MV-4-11 (cell line): ENCODE results near the gene WDR86.

Experiments used
- DNase-seq: peaks from one replicate; lab custom pipeline; 2025; lab: John Stamatoyannopoulos, UW

The WDR86 gene

GRCh38 chr7:151390598-151391357 is 19.1 kb downstream of the WDR86 start:
- peak; percentile 24 for DNase-seq

DNA sequence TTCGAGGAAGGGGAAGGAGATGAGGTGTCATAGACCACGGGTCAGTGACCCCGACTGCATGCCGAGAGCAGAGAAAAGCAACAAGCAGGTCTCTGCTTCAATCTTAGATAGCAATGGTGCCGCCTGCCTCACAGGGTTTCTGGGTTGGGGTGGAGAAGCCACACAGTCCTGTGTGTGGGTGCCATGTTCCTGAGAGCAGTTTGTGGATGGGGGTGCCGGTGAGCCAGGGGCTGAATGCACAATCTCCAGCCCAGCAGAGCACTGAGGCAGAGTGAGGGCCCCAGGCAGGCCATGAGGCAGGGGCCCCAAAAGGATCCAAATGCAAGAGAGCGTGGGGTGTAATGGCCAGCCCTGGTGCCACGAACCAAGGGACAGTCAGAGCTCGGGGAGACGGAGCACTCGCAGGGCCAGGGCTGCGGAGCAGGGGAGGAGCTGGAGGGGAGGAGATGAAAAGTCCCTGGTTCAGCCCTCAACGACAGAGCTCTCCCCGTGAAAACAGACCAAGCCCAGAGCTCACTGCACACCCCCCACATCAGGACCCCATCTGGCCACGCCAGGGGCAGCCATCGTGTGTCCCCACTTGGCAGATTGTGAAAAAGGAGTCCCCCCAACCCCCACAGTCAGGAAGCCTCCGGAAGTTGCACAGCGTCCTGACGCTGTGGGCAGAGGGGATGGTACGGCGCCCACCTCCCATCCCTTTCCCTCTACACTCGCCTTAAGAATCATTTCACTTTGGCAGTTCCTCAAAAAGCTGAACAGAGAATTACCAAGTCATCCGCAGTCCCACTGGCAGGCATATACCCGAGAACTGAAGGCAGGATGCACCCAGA is 19.9 kb downstream of the WDR86 start:
- peak; percentile 45 for DNase-seq

GRCh38 chr7:151389096-151389767 is 20.6 kb downstream of the WDR86 start:
- no peak for DNase-seq

DNA sequence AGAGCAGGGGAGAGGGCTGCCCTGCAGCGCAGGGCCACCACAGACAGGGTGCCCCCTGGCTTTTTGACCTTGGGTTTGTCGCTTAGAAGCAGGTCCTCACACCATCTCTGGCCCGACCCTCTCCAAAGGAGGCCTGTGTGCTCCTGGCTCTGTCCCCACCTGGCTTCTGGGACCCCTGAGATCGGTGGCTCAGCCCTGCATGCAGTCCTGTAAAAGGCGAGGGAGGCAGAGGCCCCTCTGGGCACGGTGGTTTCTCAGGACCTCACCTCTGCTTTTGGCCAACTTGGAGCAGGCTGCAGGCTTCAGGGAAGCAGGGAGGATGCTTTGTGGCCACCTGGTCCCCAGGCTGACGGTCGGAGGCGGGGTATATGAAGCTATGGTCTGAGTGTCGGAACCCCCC is 21.4 kb downstream of the WDR86 start:
- DNase-seq = no peak

DNA sequence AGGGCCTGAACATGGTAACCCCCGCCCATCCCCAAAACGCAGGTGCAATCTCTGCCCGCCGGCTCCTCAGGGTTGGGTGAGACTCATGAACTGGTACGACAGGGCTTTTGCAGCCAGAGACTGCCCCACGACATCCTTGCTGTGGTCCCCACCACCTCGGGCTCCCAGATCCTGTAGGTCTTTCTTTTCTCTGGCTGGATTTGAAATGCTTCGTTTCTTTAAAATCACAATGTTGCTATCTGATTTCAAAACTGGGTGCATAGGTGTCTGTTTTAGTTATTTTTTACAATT is 21.9 kb downstream of the WDR86 start:
- DNase-seq = no peak

GRCh38 chr7:151387161-151388006 is 22.5 kb downstream of the WDR86 start:
- no peak for DNase-seq

DNA sequence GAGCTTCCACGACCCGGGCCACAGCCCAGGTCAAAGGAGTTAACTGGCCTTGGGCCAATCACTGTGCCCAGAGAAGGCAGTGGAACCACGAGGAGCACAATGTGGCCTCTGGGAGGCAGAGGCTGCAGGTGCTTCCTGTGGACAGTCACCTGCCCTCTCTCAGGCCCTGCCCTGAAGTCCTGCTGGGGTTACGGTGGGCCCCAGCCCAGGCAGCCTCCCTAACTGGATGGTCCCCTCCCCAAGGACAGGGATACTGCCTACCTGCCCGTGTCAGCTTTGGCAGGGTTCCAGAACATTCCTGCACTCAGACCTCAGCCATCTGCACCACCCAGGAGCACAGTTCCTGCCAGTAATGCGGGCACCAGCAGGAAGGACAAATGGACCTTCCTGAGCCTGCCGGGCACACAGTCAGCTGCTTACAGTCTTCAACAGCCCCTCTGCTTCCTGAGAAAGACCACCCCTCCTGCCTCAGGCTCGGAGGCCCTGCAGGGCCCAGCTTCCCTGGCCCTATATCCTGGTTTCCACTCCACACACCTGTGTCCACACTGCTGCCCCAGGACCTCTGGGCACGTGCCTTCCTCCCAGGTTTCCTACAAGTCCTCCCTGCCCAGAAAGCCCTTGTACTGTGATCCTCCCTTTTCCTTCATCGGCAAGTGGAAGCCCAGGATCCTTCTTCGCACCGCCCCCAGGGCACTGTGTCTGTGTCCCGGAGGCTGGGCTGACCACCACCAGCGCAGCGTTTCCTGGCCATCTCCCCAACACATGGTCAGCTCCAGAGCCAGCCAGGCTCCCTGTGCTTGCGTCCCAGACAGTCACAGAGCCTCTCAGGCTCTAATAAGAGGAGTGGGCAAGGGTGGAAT is 23.3 kb downstream of the WDR86 start:
- no peak for DNase-seq

- DNase-seq = no peak
Measured at GRCh38 chr7:151385626-151386300, 24.1 kb downstream of the WDR86 start.

- DNase-seq = no peak
Measured at GRCh38 chr7:151384776-151385625, 24.8 kb downstream of the WDR86 start.

- DNase-seq = no peak
Measured at GRCh38 chr7:151384352-151384697, 25.5 kb downstream of the WDR86 start.

DNA sequence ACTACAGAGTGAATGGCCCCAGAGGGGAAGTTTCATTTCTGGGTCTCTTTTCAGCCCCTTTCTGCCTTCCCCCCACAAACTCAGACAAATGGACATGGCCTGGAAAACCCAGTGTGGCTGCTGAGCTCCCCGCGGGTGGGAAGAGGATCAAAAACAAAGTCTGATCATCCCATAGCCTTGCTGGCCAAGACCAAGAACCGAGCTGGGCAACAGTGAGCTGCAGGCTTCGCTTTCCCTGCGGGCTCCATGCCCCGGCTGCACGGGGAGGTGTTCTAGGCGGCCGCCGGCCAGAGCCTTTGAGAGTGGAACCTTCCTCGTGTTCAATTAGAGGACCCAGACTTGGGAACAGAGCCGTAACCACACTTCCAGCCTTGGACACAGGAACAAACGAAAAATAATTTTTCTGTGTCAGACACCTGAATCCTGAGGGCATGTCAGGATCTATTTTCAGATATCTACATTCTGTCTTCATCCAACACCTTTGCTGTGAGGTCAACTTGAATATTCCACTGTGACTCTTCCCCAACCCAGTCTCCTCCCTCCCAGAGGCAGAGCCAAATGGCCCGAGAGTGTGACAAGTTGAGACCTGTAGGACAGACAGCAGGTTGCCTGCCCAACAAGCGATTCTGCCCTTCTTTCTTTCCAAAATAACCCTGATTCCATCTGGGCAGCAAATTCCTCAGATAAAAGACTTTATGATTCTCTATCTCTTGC is 26.0 kb downstream of the WDR86 start:
- DNase-seq = no peak

- no peak for DNase-seq
Measured at GRCh38 chr7:151382079-151382885, 27.6 kb downstream of the WDR86 start.

- DNase-seq = no peak
Measured at GRCh38 chr7:151381348-151382078, 28.3 kb downstream of the WDR86 start.

DNA sequence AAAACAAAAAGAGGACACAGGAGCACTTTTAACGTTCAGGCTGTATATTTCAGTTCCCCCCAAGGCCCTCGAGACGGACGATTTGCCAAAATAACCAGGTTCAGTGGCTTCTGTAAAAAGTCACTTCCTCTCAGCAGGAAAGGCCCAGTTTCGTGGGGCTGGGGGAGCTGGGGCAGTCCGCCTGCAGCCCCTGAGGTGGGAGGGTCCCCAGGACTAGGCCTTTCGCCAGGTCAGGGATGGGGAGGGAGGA is 28.8 kb downstream of the WDR86 start:
- DNase-seq = peak; percentile 54

GRCh38 chr7:151380199-151381097 is 29.4 kb downstream of the WDR86 start:
- no peak for DNase-seq

- DNase-seq = no peak
Measured at GRCh38 chr7:151379534-151380198, 30.2 kb downstream of the WDR86 start.
